ENCODE measurements around the gene URB2.

The URB2 gene

GRCh38 chr1:229625071-229625914 is 754 bp upstream of the URB2 start:
- Histone ChIP-seq H3K4me1 (ENCODE audit: control insufficient read depth, insufficient read depth, low read length) (peaks cover 6% of the 10 kb centered on the region; the same call in 1 of the 2 replicates), H3K27ac (ENCODE audit: extremely low read depth, low read depth, low read length) (peak overlapping the region; percentile 82; the same call in 1 of the 2 replicates), H3K9me3 (ENCODE audit: control insufficient read depth, insufficient read depth, low read depth, low read length) (no peaks in the 10 kb centered on the region), H3K4me3 (ENCODE audit: low read depth, low read length) (peak overlapping the region; percentile 91), H3K36me3 (ENCODE audit: control insufficient read depth in 2 of 2, insufficient read depth in 1 of 2, low read length in 2 of 2) (peaks cover 10 to 17% of the 10 kb centered on the region in 2 experiments)
- ChIA-PET CTCF (interaction anchor here (1.7 to 4.9 kb wide), 2 partner anchors 67 to 111 kb away, joined by 5 to 26 read pairs; partner anchors contain the start of gene ABCB10), POLR2A (interaction anchor here (0.5 to 8.3 kb wide), 6 partner anchors 19 to 117 kb away, joined by 3 to 102 read pairs (median 4); partner anchors contain the start of genes ABCB10 and NUP133)
- peak; percentile 73; the same call in 1 of the 2 replicates for TF ChIP-seq ZNF324 (tag by site-specific recombination; IDR thresholded peaks at IDR 0.05)
- peak; percentile 75 for TF ChIP-seq ZFP69B (tag by site-specific recombination; IDR thresholded peaks at IDR 0.05)
- no peak for TF ChIP-seq HOXD13 (CRISPR knock-in tag; IDR thresholded peaks at IDR 0.05; ENCODE audit: borderline replicate concordance)
- TF ChIP-seq, protein P1, sequence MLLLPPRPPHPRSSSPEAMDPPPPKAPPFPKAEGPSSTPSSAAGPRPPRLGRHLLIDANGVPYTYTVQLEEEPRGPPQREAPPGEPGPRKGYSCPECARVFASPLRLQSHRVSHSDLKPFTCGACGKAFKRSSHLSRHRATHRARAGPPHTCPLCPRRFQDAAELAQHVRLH (tag by site-specific recombination; IDR thresholded peaks at IDR 0.05) = 0 out of 2 replicates have a peak, but pooled peaks have one; percentile 56
- TF ChIP-seq ZNF530 (tag by site-specific recombination; IDR thresholded peaks at IDR 0.05; ENCODE audit: low read depth) = no peak
- peak; percentile 78; the same call in 1 of the 2 replicates for TF ChIP-seq ZEB2 (tag by site-specific recombination; IDR thresholded peaks at IDR 0.05)
- TF ChIP-seq ZBTB48 (tag by site-specific recombination; IDR thresholded peaks at IDR 0.05) = peak; percentile 45; the same call in 1 of the 2 replicates
- peak; percentile 94 for TF ChIP-seq ZBTB17 (tag by site-specific recombination; IDR thresholded peaks at IDR 0.05)
- TF ChIP-seq, protein P2, sequence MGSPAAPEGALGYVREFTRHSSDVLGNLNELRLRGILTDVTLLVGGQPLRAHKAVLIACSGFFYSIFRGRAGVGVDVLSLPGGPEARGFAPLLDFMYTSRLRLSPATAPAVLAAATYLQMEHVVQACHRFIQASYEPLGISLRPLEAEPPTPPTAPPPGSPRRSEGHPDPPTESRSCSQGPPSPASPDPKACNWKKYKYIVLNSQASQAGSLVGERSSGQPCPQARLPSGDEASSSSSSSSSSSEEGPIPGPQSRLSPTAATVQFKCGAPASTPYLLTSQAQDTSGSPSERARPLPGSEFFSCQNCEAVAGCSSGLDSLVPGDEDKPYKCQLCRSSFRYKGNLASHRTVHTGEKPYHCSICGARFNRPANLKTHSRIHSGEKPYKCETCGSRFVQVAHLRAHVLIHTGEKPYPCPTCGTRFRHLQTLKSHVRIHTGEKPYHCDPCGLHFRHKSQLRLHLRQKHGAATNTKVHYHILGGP (tag by site-specific recombination; IDR thresholded peaks at IDR 0.05) = no peak
- peak; percentile 93; the same call in 1 of the 2 replicates for TF ChIP-seq ZSCAN5A (tag by site-specific recombination; IDR thresholded peaks at IDR 0.05)
- TF ChIP-seq CTCF (tag by site-specific recombination; IDR thresholded peaks at IDR 0.05) = peak; percentile 48; the same call in 1 of the 2 replicates
- peak; percentile 58; the same call in 1 of the 2 replicates for TF ChIP-seq ZNF391 (tag by site-specific recombination; IDR thresholded peaks at IDR 0.05; ENCODE audit: borderline replicate concordance, low read depth)
- TF ChIP-seq ZNF629 (tag by site-specific recombination; IDR thresholded peaks at IDR 0.05) = no peak
- TF ChIP-seq, protein P3, sequence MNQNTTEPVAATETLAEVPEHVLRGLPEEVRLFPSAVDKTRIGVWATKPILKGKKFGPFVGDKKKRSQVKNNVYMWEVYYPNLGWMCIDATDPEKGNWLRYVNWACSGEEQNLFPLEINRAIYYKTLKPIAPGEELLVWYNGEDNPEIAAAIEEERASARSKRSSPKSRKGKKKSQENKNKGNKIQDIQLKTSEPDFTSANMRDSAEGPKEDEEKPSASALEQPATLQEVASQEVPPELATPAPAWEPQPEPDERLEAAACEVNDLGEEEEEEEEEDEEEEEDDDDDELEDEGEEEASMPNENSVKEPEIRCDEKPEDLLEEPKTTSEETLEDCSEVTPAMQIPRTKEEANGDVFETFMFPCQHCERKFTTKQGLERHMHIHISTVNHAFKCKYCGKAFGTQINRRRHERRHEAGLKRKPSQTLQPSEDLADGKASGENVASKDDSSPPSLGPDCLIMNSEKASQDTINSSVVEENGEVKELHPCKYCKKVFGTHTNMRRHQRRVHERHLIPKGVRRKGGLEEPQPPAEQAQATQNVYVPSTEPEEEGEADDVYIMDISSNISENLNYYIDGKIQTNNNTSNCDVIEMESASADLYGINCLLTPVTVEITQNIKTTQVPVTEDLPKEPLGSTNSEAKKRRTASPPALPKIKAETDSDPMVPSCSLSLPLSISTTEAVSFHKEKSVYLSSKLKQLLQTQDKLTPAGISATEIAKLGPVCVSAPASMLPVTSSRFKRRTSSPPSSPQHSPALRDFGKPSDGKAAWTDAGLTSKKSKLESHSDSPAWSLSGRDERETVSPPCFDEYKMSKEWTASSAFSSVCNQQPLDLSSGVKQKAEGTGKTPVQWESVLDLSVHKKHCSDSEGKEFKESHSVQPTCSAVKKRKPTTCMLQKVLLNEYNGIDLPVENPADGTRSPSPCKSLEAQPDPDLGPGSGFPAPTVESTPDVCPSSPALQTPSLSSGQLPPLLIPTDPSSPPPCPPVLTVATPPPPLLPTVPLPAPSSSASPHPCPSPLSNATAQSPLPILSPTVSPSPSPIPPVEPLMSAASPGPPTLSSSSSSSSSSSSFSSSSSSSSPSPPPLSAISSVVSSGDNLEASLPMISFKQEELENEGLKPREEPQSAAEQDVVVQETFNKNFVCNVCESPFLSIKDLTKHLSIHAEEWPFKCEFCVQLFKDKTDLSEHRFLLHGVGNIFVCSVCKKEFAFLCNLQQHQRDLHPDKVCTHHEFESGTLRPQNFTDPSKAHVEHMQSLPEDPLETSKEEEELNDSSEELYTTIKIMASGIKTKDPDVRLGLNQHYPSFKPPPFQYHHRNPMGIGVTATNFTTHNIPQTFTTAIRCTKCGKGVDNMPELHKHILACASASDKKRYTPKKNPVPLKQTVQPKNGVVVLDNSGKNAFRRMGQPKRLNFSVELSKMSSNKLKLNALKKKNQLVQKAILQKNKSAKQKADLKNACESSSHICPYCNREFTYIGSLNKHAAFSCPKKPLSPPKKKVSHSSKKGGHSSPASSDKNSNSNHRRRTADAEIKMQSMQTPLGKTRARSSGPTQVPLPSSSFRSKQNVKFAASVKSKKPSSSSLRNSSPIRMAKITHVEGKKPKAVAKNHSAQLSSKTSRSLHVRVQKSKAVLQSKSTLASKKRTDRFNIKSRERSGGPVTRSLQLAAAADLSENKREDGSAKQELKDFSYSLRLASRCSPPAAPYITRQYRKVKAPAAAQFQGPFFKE (tag by site-specific recombination; IDR thresholded peaks at IDR 0.05; ENCODE audit: borderline replicate concordance) = peak; percentile 82; the same call in 1 of the 2 replicates
- TF ChIP-seq ZBTB26 (tag by site-specific recombination; optimal IDR thresholded peaks at IDR 0.05) = peak; percentile 93
- TF ChIP-seq, protein P4, sequence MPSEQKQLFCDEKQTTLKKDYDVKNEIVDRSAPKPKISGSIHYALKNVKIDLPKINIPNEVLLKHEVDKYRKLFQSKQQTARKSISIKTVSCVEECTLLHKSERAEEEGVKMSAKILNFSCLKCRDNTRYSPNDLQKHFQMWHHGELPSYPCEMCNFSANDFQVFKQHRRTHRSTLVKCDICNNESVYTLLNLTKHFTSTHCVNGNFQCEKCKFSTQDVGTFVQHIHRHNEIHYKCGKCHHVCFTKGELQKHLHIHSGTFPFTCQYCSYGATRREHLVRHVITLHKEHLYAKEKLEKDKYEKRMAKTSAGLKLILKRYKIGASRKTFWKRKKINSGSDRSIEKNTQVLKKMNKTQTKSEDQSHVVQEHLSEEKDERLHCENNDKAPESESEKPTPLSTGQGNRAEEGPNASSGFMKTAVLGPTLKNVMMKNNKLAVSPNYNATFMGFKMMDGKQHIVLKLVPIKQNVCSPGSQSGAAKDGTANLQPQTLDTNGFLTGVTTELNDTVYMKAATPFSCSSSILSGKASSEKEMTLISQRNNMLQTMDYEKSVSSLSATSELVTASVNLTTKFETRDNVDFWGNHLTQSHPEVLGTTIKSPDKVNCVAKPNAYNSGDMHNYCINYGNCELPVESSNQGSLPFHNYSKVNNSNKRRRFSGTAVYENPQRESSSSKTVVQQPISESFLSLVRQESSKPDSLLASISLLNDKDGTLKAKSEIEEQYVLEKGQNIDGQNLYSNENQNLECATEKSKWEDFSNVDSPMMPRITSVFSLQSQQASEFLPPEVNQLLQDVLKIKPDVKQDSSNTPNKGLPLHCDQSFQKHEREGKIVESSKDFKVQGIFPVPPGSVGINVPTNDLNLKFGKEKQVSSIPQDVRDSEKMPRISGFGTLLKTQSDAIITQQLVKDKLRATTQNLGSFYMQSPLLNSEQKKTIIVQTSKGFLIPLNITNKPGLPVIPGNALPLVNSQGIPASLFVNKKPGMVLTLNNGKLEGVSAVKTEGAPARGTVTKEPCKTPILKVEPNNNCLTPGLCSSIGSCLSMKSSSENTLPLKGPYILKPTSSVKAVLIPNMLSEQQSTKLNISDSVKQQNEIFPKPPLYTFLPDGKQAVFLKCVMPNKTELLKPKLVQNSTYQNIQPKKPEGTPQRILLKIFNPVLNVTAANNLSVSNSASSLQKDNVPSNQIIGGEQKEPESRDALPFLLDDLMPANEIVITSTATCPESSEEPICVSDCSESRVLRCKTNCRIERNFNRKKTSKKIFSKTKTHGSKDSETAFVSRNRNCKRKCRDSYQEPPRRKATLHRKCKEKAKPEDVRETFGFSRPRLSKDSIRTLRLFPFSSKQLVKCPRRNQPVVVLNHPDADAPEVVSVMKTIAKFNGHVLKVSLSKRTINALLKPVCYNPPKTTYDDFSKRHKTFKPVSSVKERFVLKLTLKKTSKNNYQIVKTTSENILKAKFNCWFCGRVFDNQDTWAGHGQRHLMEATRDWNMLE (tag by site-specific recombination; conservative IDR thresholded peaks at IDR 0.05; ENCODE audit: low read depth) = no peak
